Raji (cell line): ENCODE data around the gene COA6.

Experiments used
- POLR2A ChIP-seq: IDR thresholded peaks from 2 replicates; pipeline ENCODE4 v1.6.1; 2011; ENCODE audit warnings: low read depth, low read length, control low read depth; ENCODE audit not compliant: insufficient read depth

The COA6 gene

GRCh38 chr1:234356615-234357269 lies 16.5 kb upstream of the COA6 start:
- peak; percentile 77 for TF ChIP-seq POLR2A

- TF ChIP-seq POLR2A, result no peak
These were observed 15.4 kb upstream of the COA6 start for GRCh38 chr1:234357831-234358230.

GRCh38 chr1:234361102-234361603 lies 12.1 kb upstream of the COA6 start:
- no peak for TF ChIP-seq POLR2A

GRCh38 chr1:234362558-234362957 lies 10.7 kb upstream of the COA6 start:
- TF ChIP-seq POLR2A, result no peak

GRCh38 chr1:234368320-234369032 lies 4.8 kb upstream of the COA6 start:
- no peak for TF ChIP-seq POLR2A

- no peak for TF ChIP-seq POLR2A
These were observed 4.2 kb upstream of the COA6 start for GRCh38 chr1:234369033-234369430.

GRCh38 chr1:234369784-234370183 lies 3.5 kb upstream of the COA6 start:
- TF ChIP-seq POLR2A, result no peak

GRCh38 chr1:234371414-234371813 lies 1.8 kb upstream of the COA6 start:
- TF ChIP-seq POLR2A, result no peak

GRCh38 chr1:234372011-234372757 lies 1.1 kb upstream of the COA6 start:
- no peak for TF ChIP-seq POLR2A

- no peak for TF ChIP-seq POLR2A
These were observed 651 bp downstream of the COA6 start for GRCh38 chr1:234373959-234374254.

GRCh38 chr1:234375672-234376071 lies 2.4 kb downstream of the COA6 start:
- TF ChIP-seq POLR2A, result no peak

- TF ChIP-seq POLR2A, result no peak
These were observed 8.7 kb downstream of the COA6 start for GRCh38 chr1:234381699-234382555.

GRCh38 chr1:234386122-234386521 lies 12.9 kb downstream of the COA6 start:
- TF ChIP-seq POLR2A, result no peak

- TF ChIP-seq POLR2A, result no peak
These were observed 14.8 kb downstream of the COA6 start for GRCh38 chr1:234388094-234388493.

GRCh38 chr1:234393190-234393589 lies 19.9 kb downstream of the COA6 start:
- TF ChIP-seq POLR2A, result no peak

- TF ChIP-seq POLR2A, result no peak
These were observed 22.0 kb downstream of the COA6 start for GRCh38 chr1:234395297-234395696.

- no peak for TF ChIP-seq POLR2A
These were observed 22.8 kb downstream of the COA6 start for GRCh38 chr1:234396092-234396491.
